Panc1 (cell line): ENCODE data around the gene GSG1L. TPM values are rescaled to one million over a fixed set of nuclear protein-coding genes. Genes with fewer than 3 reads are reported as not detected.

Experiments
- ATAC-seq: fragments of 200-7000 bp; cut with Tn5 transposase; 2 replicates; pipeline ENCODE4 v1.9.1; 2020; ENCODE audit warnings: mild to moderate bottlenecking, moderate library complexity
- BruUV-seq: library from RNA; stranded (reverse); fragments of 400-500 nt; replicated peaks from 2 replicates; lab custom pipeline; 2021; lab: Mats Ljungman, UMichigan
- CTCF ChIA-PET: fragments of 300-600 bp; sonication (Branson Sonifier 250); formaldehyde crosslinking; loops from one replicate; lab custom pipeline; 2022; ENCODE audit warnings: antibody characterized with exemption; lab: Charles Lee
- POLR2A ChIA-PET: fragments of 300-600 bp; sonication (Branson Sonifier 250); formaldehyde crosslinking; loops from one replicate; lab custom pipeline; 2022; ENCODE audit warnings: antibody characterized with exemption; lab: Charles Lee
- DNase-seq: peaks from one replicate; pipeline ENCODE4 v3.0.0-alpha.2; 2010; ENCODE audit warnings: low read depth, low spot score
- H3K27ac ChIP-seq: 2 replicates; pipeline ENCODE4 v1.5.1; 2011; ENCODE audit warnings: mild to moderate bottlenecking, low read length, inconsistent platforms
- H3K27me3 ChIP-seq: fragments of 200-500 bp; sonication (Bioruptor generic); 2 replicates; pipeline ENCODE4 v1.6.0; 2014; ENCODE audit warnings: low read length, inconsistent platforms; ENCODE audit not compliant: control insufficient read depth, insufficient read depth
- H3K36me3 ChIP-seq: fragments of 200-500 bp; sonication (Bioruptor generic); 2 replicates; pipeline ENCODE4 v1.5.1; 2014; ENCODE audit warnings: inconsistent platforms, mild to moderate bottlenecking, low read length, moderate library complexity; ENCODE audit not compliant: control insufficient read depth, insufficient read depth
- H3K4me1 ChIP-seq: 2 replicates; pipeline ENCODE4 v1.5.1; 2011; ENCODE audit warnings: inconsistent platforms, mild to moderate bottlenecking, low read length, moderate library complexity; ENCODE audit not compliant: control insufficient read depth, insufficient read depth
- H3K4me3 ChIP-seq, 2 experiments: 2 replicates each; pipeline ENCODE4 v1.5.1; 2011 to 2012; ENCODE audit warnings: low read depth in 2 of 2, low read length in 2 of 2, mild to moderate bottlenecking in 2 of 2, inconsistent platforms in 1 of 2, moderate library complexity in 1 of 2
- H3K9me3 ChIP-seq: fragments of 200-500 bp; sonication (Bioruptor generic); 2 replicates; pipeline ENCODE4 v1.5.1; 2014; ENCODE audit warnings: low read depth, mild to moderate bottlenecking, inconsistent platforms, low read length, moderate library complexity; ENCODE audit not compliant: control insufficient read depth, insufficient read depth
- POLR2AphosphoS5 ChIP-seq: IDR thresholded peaks from 2 replicates; pipeline ENCODE4 v1.6.1; 2012; ENCODE audit warnings: mild to moderate bottlenecking, low read depth, low read length, moderate library complexity
- SIN3A ChIP-seq: IDR thresholded peaks from 2 replicates; pipeline ENCODE4 v1.6.1; 2012; ENCODE audit warnings: low read depth, mild to moderate bottlenecking, low read length, moderate library complexity, borderline replicate concordance; ENCODE audit not compliant: insufficient read depth
- TCF7L2 ChIP-seq: IDR thresholded peaks from 2 replicates; pipeline ENCODE4 v1.6.1; 2011; ENCODE audit warnings: mild to moderate bottlenecking, low read depth, low read length, inconsistent platforms
- in situ Hi-C: cut with HindIII; loops from 2 replicates; pipeline ENCODE4 v1.10.0; 2016; ENCODE audit warnings: low sequenced_read_pairs, low pct_unique_long_range_greater_than_20kb
- intact Hi-C: fragments of 100-400 bp; cut with micrococcal nuclease; formaldehyde crosslinking; loops from one replicate; pipeline ENCODE4 v1.10.0; 2022; ENCODE audit not compliant: unreplicated experiment
- total RNA-seq: library from RNA; stranded (reverse); gene quantifications from one replicate; pipeline ENCODE4 v1.2.1, GENCODE V29; 2021; ENCODE audit not compliant: unreplicated experiment
- TF ChIP-seq, protein P1 (sequence below): fragments of 450-650 bp; IDR thresholded peaks from 2 replicates; pipeline ENCODE4 v1.5.1; 2017; ENCODE audit warnings: mild to moderate bottlenecking
- TF ChIP-seq, protein P2 (sequence below), 2 experiments: IDR thresholded peaks; 2 replicates each; pipeline ENCODE4 v1.6.1; 2011 to 2012; ENCODE audit warnings: low read depth in 2 of 2, control low read depth in 1 of 2, low read length in 1 of 2, mild to moderate bottlenecking in 1 of 2, moderate library complexity in 1 of 2; ENCODE audit not compliant: insufficient read depth in 1 of 2

Gene GSG1L
- total RNA-seq, 1 experiment from 2014 or later: 0.08 TPM

DNA sequence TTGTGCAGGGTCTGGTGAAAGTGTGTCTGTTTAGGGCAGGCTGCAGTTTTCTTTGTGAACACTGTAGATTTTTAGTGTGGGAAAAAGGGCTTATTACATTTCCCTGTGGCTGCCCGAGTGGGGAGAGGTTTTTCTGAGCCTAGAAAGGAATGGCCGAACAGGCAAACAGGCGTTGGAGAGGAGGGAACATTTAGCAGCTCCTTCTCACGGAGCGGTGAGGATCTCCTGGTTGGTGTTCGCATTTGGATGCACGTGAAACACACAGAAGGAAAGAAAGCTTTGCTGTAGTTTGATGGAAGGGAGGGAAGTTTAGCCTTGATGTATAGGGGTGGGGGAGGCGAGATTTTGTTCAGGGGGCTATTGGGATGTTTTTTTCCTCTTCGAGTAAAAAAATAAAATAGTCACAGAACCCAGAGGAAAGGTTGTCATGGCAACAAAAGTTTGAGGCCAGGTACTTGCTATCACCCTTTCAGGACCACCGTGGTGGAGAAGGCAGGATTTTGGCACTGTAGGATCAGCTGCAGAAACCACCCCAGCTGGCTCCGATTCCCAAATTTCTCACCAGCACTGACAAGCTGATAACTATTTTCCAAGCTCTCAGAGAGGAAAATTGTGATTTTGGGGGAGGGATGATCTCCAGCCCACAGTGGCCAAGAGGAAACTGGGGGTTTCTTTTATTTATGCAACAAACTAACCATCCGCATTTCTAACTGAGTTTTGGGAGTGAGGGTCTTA lies 3.5 kb downstream of the GSG1L start:
- ChIA-PET POLR2A (interaction anchor here (0.7 kb wide), 1 partner anchor 146 kb away, joined by 7 read pairs; no protein-coding TSS in a partner anchor), CTCF (no interaction called here)
- ATAC-seq (no peak), DNase-seq (no peak)
- Histone ChIP-seq H3K4me3 (no peak overlapping the region), H3K27me3 (peaks cover 24% of the 10 kb centered on the region), H3K27ac (no peak overlapping the region), H3K9me3 (no peaks in the 10 kb centered on the region), H3K36me3 (no peaks in the 10 kb centered on the region), H3K4me1 (no peaks in the 10 kb centered on the region)
- no peak for TF ChIP-seq POLR2AphosphoS5
- TF ChIP-seq, protein P1, sequence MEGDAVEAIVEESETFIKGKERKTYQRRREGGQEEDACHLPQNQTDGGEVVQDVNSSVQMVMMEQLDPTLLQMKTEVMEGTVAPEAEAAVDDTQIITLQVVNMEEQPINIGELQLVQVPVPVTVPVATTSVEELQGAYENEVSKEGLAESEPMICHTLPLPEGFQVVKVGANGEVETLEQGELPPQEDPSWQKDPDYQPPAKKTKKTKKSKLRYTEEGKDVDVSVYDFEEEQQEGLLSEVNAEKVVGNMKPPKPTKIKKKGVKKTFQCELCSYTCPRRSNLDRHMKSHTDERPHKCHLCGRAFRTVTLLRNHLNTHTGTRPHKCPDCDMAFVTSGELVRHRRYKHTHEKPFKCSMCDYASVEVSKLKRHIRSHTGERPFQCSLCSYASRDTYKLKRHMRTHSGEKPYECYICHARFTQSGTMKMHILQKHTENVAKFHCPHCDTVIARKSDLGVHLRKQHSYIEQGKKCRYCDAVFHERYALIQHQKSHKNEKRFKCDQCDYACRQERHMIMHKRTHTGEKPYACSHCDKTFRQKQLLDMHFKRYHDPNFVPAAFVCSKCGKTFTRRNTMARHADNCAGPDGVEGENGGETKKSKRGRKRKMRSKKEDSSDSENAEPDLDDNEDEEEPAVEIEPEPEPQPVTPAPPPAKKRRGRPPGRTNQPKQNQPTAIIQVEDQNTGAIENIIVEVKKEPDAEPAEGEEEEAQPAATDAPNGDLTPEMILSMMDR: no peak
- TF ChIP-seq, protein P2, sequence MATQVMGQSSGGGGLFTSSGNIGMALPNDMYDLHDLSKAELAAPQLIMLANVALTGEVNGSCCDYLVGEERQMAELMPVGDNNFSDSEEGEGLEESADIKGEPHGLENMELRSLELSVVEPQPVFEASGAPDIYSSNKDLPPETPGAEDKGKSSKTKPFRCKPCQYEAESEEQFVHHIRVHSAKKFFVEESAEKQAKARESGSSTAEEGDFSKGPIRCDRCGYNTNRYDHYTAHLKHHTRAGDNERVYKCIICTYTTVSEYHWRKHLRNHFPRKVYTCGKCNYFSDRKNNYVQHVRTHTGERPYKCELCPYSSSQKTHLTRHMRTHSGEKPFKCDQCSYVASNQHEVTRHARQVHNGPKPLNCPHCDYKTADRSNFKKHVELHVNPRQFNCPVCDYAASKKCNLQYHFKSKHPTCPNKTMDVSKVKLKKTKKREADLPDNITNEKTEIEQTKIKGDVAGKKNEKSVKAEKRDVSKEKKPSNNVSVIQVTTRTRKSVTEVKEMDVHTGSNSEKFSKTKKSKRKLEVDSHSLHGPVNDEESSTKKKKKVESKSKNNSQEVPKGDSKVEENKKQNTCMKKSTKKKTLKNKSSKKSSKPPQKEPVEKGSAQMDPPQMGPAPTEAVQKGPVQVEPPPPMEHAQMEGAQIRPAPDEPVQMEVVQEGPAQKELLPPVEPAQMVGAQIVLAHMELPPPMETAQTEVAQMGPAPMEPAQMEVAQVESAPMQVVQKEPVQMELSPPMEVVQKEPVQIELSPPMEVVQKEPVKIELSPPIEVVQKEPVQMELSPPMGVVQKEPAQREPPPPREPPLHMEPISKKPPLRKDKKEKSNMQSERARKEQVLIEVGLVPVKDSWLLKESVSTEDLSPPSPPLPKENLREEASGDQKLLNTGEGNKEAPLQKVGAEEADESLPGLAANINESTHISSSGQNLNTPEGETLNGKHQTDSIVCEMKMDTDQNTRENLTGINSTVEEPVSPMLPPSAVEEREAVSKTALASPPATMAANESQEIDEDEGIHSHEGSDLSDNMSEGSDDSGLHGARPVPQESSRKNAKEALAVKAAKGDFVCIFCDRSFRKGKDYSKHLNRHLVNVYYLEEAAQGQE (IDR thresholded peaks at IDR 0.05; ENCODE audit: insufficient read depth in 1 of 2, low read depth in 2 of 2, low read length in 1 of 2): no peak
- TF ChIP-seq TCF7L2: no peak
- TF ChIP-seq SIN3A: no peak
- intact Hi-C loops: loop anchor here (5.0 kb wide), 1 partner anchor 283 kb away; no protein-coding TSS in a partner anchor
- in situ Hi-C loops: no loop called here
- BruUV-seq: no TSS peak

DNA sequence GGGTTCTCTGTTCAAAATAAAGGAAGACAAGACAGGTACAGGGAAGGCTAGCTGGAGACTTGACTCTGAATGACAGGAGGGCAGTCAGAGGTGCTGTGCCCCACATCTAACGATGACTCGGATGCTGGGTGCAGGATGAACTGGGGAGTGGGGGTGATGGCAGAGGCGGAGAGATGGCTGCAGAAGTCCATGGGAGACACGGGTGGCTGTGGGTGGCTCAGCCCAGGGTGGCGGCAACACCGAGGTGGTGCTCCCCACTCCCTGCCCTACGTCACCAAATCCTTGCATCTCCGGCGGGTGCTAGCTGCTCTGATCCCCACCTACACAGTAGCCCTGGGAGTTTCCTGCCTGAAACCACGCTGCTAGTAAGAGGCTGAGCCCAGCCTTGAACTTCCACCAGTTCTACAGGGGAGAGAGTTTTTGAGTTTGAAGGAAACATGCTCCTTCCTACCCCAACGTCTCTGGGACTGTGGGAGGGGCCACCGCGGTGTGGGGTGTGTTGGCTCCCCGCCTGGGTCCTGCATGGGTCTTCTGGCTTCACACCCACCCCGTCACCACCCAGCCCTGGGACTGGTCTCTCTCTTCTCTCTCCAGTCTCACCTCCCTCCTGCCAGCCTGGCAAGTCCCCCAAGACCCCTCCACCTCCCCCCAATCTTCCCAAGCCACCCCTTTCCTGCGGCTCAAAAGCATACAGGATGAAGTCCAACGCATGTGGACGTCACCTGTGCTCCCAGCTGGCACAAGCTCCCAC lies 4.5 kb downstream of the GSG1L start:
- POLR2A ChIA-PET: no interaction called here
- no peak for DNase-seq
- BruUV-seq: no TSS peak
- no peak for ATAC-seq
- no peak overlapping the region for H3K27ac ChIP-seq
- TF ChIP-seq SIN3A (no peak), POLR2AphosphoS5 (no peak), TCF7L2 (no peak)
- TF ChIP-seq, protein P1: no peak
- TF ChIP-seq, protein P2 (IDR thresholded peaks at IDR 0.05; ENCODE audit: insufficient read depth in 1 of 2, low read depth in 2 of 2, low read length in 1 of 2): no peak
- H3K36me3 ChIP-seq: no peaks in the 10 kb centered on the region
- peaks cover 16% of the 10 kb centered on the region for H3K27me3 ChIP-seq
- no peaks in the 10 kb centered on the region for H3K9me3 ChIP-seq
- no peak overlapping the region for H3K4me3 ChIP-seq
- H3K4me1 ChIP-seq: no peaks in the 10 kb centered on the region
- intact Hi-C loops: no loop called here
- CTCF ChIA-PET: no interaction called here
- in situ Hi-C loops: no loop called here
